T-helper 9 cell (primary cell): Measurements from ENCODE around the gene MYO1F.
"Not testable (repeated sequence)": the region's sequence is repeated elsewhere in the genome, so short reads cannot be mapped to it uniquely, and the experiment has no call there.

Experiments
- DNase-seq: peaks from one replicate; pipeline ENCODE4 v3.0.0-alpha.2; 2020

Gene MYO1F

DNA sequence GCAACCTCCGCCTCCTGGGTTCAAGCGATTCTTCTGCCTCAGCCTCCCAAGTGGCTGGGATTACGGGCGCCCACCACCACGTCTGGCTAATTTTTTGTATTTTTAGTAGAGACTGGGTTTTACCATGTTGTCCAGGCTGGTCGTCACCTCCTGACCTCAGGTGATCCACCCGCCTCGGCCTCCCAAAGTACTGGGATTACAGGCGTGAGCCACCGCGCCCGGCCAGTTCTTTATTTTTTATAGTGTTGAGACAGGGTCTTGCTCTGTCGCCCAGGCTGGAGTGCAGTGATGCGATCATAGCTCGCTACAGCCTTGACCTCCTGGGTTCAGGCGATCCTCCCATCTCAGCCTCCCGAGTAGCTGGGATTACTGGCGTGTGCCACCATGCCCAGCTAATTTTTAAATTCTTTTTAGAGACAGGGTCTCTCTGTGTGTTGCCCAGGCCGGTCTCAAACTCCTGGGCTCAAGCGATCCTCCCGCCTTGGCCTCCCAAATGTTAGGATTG lies 62.7 kb downstream of the MYO1F start:
- not testable (repeated sequence) for DNase-seq

DNA sequence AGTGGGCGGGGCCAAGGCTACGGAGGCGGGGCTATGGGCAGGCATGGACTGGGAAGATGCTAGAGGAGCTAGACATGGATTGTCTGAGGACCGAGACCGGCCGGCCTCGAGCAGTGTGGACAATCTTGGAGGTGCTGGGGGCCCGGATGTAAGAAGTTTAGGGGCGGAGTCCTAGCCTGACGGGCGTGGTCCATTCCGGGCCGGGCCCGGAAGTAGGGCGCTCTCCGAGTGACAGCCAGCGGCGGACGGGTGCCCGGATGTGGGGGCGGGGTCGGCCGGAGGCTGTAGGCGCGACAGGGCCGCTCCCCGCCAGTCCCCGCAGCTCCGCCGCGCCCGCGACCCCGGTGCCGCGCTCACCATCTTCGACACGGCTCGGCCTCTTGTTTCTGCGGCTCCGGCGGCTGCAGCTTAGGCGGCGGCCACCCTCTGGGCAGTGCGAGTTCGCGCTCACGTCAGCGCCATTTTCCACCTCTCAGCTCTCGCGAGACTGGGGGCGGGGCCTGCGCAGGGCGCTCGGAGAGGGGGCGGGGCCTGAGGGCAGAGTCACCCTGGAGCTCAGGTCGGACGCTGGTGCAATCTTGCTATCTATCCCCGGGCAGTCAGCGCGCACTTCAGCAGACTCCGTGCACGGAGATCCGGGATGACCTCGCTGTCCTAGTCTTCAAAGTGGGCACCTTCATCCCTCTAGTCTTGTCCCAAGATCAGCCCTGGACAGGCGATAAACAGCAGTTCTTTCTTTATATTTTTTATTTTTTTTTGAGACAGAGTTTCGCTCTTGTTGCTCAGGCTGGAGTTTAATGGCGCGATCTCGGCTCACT lies 63.3 kb downstream of the MYO1F start, which contains the start of gene ZNF414:
Gene ZNF414, minus strand, starts transcription at position 481 of the 818 bp plus-strand sequence. Its CDS starts 121 bp downstream, at position 360.
- DNase-seq = peak; percentile 98

DNA sequence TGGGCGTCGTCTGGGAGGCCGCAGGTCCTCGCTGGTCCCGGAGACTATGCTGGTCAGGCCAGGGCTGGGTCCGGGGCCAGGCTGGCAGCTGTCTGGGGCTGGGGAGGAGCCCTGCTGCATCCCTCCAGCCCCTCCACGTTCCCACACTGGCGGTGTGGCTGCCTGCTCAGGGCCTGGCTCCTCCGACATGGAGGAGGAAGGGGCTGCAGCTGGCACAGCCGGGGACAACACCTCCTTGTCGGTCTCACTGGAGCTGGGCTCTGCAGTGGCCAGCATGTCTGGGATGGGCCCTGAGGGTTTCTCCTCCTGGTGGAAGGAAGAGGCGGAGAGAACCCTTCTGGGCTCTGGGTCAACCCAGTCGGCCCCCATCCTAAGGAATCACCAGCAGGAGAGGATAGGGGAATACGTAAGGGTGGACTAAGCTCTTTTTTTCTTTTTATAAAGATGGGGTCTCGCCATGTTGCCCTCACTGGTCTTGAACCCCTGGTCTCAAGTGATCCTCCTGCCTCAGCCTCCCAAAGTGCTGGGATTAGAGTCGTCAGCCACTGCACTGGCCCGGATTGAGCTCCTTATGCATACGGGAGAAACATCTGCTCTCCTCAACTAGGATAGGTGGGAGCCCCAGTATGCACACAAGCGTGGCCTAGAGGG lies 64.1 kb downstream of the MYO1F start:
- no peak for DNase-seq

DNA sequence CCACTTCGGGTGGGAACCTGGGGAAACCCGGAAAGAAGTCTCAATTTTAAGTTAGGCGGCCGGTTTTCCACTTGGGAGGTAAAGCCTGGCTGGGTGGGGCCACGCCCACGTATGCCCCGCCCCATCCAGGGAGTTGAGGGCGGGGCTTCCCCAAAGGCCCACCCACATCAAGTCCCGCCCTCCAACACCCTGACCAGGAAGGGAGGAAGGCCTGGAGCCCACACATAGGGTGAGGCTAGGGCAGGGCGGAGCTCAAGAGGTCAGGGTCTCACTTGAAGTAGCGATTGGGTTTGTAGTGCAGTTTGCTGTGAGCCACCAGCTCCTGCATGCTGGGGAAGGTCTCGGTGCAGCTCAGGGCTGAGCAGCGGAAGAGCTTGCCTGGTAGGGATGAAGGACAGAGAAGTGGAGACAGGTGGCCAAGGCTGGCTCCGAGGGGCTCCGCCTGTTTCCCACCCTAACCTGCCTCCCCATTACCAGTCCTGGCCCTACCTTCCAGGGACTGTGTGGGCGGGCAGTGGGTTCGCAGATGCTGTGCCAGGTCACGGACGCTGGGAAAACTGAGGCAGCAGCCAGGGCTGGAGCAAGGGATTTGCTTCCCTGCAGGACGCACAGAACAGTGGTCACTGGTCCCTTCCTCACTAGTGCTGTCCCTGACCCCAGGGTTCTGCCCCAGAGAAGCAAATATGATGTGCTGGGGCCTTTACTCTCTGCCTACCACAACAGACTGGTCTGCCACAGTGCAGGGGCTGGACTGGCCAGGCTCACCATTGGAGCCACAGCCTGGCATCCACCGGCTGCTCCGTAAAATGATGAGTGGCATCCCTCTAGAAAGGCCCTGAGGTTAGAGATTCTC lies 64.9 kb downstream of the MYO1F start:
- DNase-seq = no peak

DNA sequence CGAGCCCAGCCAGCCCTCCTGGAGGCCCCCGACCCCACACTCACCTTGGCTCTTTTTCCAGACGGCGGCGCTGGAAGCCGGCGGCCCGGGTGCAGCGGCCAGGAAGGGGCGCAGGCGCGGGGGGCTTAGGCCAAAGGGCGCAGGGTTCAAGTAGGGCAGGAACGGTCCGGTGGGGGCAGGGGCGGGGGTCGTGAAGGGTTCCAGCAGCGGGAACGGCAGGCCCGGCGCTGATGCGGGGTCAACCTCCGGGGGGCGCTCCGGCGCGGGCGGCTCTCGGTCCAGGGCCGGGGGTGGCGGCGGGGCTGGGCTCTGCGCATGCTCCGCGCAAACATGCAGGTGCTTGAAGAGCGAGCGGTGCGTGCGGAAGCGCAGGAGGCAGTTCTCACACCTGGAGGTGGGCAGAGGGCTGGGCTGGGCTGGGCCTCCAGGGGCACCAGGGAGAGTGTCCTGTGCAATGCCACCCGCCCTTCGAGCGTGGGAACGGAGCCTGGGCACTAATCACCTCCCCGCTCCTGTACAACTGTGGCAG lies 65.6 kb downstream of the MYO1F start:
- no peak for DNase-seq

DNA sequence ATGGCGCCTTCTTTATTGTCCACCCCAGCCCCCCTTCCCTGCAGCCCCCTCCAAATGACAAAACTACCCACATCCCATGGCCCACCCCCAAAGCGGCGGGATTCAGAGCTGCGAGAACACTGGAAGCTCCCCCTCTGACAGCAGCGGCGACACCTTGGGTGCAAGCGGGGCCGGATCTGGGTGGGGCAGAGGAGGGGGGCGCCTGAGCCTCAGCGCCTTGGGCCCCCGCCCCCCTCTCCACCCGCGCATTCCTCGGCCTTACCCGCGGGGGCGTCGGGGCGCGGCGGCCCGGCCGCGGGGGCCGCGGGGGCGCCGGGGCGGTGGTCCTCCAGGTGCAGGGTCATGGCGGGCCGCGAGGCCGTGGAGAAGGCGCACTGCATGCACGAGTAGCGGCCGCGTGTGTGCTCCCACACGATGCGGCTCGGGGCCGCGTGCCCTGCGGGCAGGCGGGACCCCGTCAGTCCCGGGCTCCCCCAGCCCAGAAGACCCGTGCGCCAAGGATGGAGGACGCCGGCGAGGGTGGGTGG lies 66.6 kb downstream of the MYO1F start:
- DNase-seq = no peak

DNA sequence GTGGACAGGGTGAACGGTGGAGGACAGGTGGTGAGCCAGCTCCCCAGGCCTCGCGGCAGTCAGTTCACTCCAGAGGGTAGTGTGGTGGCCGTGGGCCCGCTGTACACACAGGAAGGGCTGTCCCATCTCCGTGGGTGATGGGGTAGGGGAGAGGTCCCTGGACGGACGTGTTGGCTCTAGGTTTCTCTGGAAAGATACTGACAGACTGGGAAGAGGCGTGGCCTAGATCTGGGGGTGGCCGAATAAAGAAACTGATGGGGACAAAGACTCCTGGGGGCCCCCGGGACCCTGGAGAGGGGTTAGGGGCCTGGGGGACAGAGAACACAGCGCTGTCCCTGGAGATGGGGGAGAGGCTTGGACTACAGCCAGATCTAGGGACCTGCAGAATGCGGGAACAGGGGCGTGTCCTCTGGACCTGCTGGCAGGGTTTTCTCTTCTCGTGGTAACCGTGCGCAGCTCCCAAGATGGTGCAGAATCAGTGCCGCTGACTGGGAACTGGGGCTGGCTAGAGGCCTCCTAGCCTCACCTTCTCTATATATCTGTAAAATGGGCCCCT lies 70.8 kb downstream of the MYO1F start:
- no peak for DNase-seq

DNA sequence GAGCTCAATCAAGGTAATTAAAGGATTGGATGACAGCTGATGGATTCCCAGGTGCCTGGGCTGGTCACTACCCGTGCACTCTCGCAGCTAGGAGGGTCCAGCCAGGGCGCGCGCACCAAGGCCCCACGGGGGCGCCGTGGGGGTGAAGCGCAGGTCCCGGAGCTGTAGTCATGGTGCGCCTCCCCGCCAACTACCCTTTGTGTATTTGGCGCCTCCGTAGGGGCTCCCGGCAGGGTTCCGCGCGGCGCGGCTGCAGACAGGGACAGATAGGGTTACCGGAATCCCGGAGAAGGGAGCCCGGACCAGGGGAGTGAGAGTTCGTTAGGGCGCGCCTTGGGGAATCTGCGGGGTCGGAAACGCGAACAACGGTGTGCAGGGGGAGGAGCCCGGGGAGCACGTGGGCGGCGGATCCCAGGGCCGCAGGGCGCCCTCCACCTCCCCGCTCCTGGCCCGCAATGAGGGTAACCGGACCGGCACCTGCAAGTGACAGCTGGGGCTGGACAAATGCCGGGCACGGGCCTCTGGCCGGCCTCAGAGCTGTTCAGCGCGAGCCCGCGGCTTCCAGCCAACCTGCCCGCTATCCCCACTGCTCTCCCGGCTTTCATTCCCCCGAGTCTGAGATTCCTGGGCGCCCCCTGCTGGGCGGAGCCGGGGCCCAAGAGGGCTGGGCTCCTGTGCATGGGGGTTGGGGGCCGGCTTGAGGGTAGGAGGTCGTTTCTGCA lies 71.4 kb downstream of the MYO1F start:
- peak; percentile 68 for DNase-seq

DNA sequence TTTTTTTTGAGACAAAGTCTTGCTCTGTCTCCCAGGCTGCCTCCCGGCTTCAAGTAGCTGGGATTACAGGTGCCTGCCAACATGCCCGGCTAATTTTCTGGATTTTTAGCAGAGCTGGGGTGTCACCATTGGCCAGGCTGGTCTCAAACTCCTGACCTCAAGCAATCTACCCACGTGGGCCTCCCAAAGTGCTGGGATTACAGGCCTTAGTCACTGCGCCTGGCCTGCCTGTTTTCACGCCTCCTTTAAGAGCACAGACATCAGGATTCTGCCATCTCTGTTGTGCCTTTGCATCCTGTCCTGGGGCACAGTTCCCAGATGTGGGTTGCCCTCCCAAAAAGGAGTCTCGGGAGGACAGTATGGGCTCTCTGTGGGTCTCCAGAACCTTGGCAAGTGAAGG lies 72.3 kb downstream of the MYO1F start:
- no peak for DNase-seq

DNA sequence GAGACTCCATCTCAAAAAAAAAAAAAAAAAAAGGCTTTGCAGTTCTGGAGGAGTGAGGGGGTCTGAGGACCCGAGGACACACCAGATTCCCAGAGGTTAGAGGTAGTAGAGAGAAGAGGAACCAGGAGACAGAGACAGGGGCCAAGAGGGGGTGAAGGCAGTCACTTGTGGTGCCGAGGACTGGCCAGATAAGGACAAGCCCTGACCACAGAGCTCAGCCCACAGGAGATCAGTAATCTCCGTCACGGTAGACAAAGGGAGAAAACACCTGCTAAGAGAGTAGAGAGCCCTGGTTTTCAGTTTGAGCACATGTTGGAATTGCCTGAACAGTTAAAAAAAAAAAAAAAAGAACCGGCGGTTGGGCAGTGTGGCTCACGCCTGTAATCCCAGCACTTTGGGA lies 73.1 kb downstream of the MYO1F start:
- no peak for DNase-seq

DNA sequence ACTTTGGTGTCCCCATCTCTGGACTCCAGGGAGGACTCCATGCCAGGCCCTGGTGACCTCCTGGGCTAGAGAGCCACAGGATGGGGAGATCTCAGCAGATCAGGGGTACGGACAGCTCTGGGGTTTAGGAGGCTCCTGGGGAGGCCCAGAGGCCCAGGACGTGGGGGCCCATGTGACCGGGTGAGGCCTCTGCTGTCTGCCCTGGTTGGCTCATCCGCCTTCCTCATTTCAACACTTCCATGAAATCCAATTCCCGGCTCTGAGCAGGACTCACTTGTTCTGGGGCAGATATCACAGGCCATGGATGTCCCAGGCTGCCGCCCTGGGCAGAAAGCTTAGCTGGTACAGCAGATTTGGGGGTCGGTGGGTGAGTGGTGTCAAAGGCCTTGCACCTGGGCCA lies 73.7 kb downstream of the MYO1F start:
- DNase-seq = no peak

DNA sequence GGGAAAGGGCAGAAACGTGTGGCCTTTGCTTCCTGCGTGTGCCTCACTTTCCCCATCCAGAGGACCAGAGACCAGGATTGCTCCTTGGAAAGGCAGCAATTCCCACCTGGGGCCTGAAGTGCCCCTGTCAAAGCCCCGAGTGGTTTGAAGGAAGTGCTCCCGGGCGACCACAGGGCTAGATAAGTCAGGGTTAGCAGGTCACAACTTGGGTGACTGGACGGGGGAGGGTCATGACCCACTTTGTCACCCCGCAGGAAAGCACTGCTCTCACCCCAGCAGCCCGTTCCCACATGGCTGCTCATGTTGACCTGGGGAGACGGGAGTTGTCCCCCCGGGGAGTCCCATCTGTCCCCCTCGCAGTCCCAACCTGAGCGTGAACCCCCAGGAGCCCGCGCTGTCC lies 75.3 kb downstream of the MYO1F start:
- no peak for DNase-seq

DNA sequence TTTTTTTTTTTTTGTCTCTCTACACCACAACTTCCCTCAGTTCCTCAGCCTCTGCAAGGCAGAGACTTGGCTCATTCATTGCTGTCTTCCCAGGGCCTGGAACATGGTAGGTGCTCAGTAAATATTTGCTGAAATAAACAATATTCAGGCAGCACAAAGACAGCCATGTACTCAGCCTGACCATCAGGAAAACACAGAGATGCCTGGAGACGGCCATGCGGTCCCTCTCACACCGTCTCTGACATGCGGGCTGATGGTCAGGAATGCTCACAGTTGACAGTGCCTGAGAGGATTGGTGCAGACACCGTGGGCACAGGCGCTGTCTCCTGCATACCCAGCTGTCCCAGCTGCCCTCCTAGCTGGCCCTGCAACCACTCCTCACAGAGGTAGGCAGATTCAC lies 75.7 kb downstream of the MYO1F start:
- DNase-seq = no peak

DNA sequence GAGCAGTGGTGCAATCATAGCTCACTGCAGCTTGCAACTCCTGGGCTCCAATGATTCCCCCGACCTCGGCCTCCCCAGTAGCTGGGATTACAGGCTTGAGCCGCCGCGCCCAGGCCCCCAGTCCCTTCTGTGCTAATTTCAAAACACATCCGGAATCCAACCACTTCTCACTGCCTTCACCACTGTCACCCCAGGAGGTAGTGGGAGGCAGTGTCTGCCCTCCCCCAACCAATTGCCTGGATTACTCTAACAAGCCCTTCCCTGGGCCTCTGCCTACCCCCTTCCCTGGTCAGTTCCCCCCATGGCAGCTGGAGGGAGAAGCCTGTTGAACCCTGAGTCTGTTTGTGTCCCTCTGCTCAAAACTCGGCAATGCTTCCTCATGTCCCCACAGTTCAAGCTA lies 77.1 kb downstream of the MYO1F start:
- no peak for DNase-seq

DNA sequence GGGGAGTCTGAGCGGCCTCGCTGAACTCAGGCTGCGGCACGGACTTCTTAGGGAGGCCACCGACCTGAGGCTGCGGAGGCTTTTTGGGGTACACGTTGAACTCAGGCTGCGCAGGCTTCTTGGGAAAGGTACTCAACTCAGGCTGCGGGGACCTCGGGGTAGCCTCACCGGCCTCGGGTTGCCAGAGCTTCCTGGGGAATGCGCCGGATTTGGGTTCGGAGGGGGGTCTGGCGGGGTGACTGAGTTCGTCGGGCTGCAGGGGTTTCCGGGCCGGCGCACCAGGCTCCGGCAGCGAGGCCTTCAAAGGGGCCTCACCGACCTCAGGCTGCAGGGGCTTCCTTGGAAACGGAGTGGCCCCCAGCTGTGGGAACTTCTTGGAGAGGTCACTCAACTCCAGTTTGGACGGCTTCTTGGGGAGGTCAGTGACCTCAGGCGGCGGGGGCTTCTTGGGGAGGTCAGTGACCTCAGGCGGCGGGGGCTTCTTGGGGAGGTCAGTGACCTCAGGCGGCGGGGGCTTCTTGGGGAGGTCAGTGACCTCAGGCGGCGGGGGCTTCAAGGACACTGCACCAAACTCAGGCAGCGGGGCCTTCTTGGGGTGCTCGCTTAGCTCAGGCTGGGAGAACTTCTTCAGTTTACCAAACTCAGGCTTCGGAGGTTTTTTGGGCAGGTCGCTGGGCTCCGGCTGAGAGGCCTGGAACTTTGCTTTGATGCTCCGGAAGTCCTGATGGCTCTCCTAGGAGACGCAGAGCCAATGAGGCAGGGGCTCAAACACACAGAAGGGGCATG lies 78.0 kb downstream of the MYO1F start:
- DNase-seq = no peak

DNA sequence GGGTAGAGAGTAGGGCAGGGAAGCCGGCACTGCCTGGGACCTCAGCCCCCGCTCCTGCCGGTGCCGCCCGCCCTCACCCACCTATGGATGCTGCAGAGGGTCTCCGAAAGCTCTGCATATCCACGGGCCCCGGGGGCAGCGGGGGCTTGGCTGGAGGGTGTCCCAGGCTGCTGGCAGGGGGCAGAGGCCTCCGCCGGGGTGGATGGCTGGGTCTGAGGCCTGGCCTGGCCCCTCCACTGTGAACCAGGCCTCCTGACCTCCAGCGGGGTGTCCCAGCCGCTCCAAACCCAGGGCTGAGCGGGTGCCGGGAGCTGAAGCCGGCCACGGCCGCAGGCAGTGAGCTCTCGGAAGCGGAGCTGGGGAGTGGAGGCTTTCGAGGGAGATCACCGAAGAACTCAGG lies 78.9 kb downstream of the MYO1F start:
- no peak for DNase-seq

DNA sequence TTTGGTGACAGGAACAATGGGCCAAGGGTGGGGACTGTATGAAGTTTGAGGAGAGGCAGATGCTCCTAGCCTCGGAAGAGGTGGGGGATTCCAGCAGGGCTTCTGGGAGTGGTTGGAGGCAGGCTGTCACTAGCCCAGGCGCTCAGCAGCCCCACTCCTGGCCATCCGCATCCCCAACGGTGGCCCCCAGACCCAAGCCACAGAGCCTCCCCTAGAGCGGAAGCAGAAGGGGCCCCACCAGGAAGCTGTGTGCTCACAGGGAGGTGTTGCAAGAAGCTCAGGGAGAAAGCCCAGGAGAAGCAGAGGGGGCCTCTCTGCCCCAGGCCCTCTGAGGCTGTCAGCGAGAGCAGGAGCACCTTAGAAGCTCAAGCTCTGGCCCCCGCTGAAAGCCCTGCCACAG lies 83.1 kb downstream of the MYO1F start:
- DNase-seq = no peak

DNA sequence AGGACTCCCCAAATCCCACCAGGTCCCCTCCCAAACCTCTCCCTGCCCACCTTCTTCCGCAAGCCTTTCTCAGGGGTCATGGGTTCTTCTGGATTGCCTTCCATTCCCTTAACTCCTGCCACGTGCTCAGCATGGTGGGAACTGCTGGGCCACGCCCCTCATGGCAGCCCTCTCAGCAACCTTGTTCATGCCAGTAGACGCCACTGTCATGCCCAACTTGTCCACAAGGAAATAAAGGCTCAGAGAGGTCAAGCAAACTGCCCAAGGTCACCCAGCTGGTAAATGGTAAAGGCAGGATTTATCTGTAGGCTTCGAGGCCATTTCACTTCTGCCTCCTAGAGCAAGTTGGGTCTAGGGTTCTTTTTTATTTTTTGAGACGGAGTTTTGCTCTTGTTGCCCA lies 85.7 kb downstream of the MYO1F start:
- no peak for DNase-seq

DNA sequence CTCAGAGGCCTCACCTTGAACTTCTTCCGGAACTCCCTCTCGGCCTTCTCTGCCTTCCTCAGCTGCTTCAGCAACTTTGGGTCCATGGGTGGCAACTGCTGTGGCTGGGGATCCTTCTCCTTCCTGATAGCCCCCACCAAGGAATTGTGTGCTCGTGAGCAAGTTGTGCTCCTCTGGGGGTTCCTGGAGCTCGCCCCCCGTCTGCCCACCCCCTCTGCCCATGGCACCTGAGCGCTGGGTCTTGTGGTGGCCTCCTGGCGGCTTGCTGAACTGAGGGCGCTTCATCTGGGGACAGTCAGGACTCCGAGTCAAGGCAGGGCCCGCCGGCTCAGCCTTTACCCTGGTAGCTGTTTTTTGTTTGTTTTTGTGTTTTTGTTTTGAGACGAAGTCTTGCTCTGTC lies 86.4 kb downstream of the MYO1F start:
- DNase-seq = no peak

DNA sequence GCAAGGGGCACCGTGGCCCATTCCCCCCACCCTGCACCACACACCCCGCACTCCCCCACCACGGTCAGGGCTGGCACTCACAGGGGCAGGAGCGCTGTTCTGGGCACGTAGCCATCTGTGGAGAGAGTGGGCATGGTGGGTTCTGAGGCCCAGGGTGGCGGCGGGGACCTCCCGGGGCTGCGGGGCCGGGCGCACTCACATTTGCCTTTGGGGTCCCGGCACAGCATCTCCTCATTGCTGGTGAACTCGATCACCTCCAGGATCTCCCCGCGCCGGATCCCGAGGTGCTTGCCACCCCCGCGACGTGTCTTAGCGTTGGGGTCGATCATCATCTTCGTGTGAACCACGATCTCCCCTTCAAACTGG lies 86.9 kb downstream of the MYO1F start:
- no peak for DNase-seq
